Liver (tissue), 9 donors: Measurements from ENCODE around the gene PAMR1. TPM values are rescaled to one million over a fixed set of nuclear protein-coding genes. Genes with fewer than 3 reads are reported as not detected.

Experiments used
- DNase-seq: peaks from one replicate; pipeline ENCODE4 v3.0.0-alpha.2; 2017; ENCODE audit warnings: low spot score
- H3K27ac ChIP-seq, 2 donors: one replicate each; pipeline ENCODE4 v1.7.0; 2013; ENCODE audit warnings: inconsistent platforms in 2 of 2, low read length in 2 of 2, control low read depth in 1 of 2, low read depth in 1 of 2, mild to moderate bottlenecking in 1 of 2
- H3K27me3 ChIP-seq, 4 donors: one replicate each; pipeline versions ENCODE4 v1.6.1 to v1.7.0; 2013; ENCODE audit warnings: low read length in 3 of 4, inconsistent platforms in 1 of 4, mild to moderate bottlenecking in 1 of 4, moderate library complexity in 1 of 4; ENCODE audit not compliant: control insufficient read depth in 4 of 4, insufficient read depth in 4 of 4
- H3K36me3 ChIP-seq, 4 donors: one replicate each; pipeline versions ENCODE4 v1.6.1 to v1.7.0; 2013; ENCODE audit warnings: low read length in 3 of 4, mild to moderate bottlenecking in 3 of 4, low read depth in 1 of 4, moderate library complexity in 1 of 4; ENCODE audit not compliant: control insufficient read depth in 4 of 4, insufficient read depth in 3 of 4
- H3K4me1 ChIP-seq, 4 donors: one replicate each; pipeline versions ENCODE4 v1.6.1 to v1.7.0; 2013; ENCODE audit warnings: low read length in 3 of 4, mild to moderate bottlenecking in 3 of 4, moderate library complexity in 1 of 4; ENCODE audit not compliant: control insufficient read depth in 4 of 4, insufficient read depth in 4 of 4
- H3K4me3 ChIP-seq, 3 donors: one replicate each; pipeline versions ENCODE4 v1.6.1 to v1.7.0; 2013; ENCODE audit warnings: low read length in 3 of 3, control low read depth in 1 of 3, low read depth in 1 of 3, mild to moderate bottlenecking in 1 of 3
- H3K9ac ChIP-seq, 2 donors: one replicate each; pipeline ENCODE4 v1.7.0; 2013; ENCODE audit warnings: low read length in 2 of 2, mild to moderate bottlenecking in 2 of 2, moderate library complexity in 2 of 2, control low read depth in 1 of 2, low read depth in 1 of 2
- H3K9me3 ChIP-seq, 4 donors: one replicate each; pipeline versions ENCODE4 v1.6.1 to v1.7.0; 2013; ENCODE audit warnings: low read length in 3 of 4; ENCODE audit not compliant: control insufficient read depth in 4 of 4
- ATF3 ChIP-seq: IDR thresholded peaks from 2 replicates; pipeline ENCODE4 v1.6.1; 2016; ENCODE audit warnings: antibody characterized with exemption
- EGR1 ChIP-seq, 2 donors: IDR thresholded peaks; 2 replicates each; pipeline ENCODE4 v1.6.1; 2016 to 2018; ENCODE audit warnings: antibody characterized with exemption in 2 of 2, low read depth in 2 of 2
- FOXA1 ChIP-seq: IDR thresholded peaks from 2 replicates; pipeline ENCODE4 v1.6.1; 2016; ENCODE audit warnings: antibody characterized with exemption
- FOXA2 ChIP-seq: IDR thresholded peaks from 2 replicates; pipeline ENCODE4 v1.6.1; 2016; ENCODE audit warnings: antibody characterized with exemption
- GABPA ChIP-seq, 2 donors: IDR thresholded peaks in 1 of 2; conservative IDR thresholded peaks in 1 of 2; 2 replicates each; pipeline ENCODE4 v1.6.1; 2016; ENCODE audit warnings: antibody characterized with exemption in 2 of 2, mild to moderate bottlenecking in 1 of 2, moderate library complexity in 1 of 2
- HNF4A ChIP-seq, 2 donors: conservative IDR thresholded peaks; 2 replicates each; pipeline ENCODE4 v1.6.1; 2016; ENCODE audit warnings: antibody characterized with exemption in 2 of 2, mild to moderate bottlenecking in 2 of 2
- JUND ChIP-seq, 2 donors: IDR thresholded peaks; 2 replicates each; pipeline ENCODE4 v1.6.1; 2016; ENCODE audit warnings: antibody characterized with exemption in 2 of 2
- REST ChIP-seq: IDR thresholded peaks from 2 replicates; pipeline ENCODE4 v1.6.1; 2016; ENCODE audit warnings: antibody characterized with exemption, mild to moderate bottlenecking
- TAF1 ChIP-seq: conservative IDR thresholded peaks from 2 replicates; pipeline ENCODE4 v1.6.1; 2016; ENCODE audit warnings: antibody characterized with exemption, mild to moderate bottlenecking
- YY1 ChIP-seq: IDR thresholded peaks from 2 replicates; pipeline ENCODE4 v1.6.1; 2016; ENCODE audit warnings: antibody characterized with exemption, mild to moderate bottlenecking
- ZBTB33 ChIP-seq: IDR thresholded peaks from 2 replicates; pipeline ENCODE4 v1.6.1; 2016; ENCODE audit warnings: antibody characterized with exemption
- WGBS: extraction: QIAGEN DNeasy Blood & Tissue Kit; methylation state at CpG from one replicate; pipeline ENCODE4 v1.1.7; 2013; 5-methylcytosine and 5-hydroxymethylcytosine counted together
- polyA plus RNA-seq, 2 donors: library from polyadenylated mRNA; stranded (reverse) in 1 of 2; unstranded in 1 of 2; fragments of 200-250 nt in 1 of 2; fragments of >200 nt in 1 of 2; fragmentation: Nextera tagmentation in 1 of 2; extraction: Ambion mirVana in 1 of 2; gene quantifications; one replicate each; pipeline versions ENCODE4 v1.2.1 to v1.2.3, GENCODE V29; 2013 to 2015
- total RNA-seq, 2 donors: library from RNA; depleted of rRNA; stranded (reverse); fragments of >200 nt; gene quantifications; one replicate each; pipeline ENCODE4 v1.2.3, GENCODE V29; 2014
- donor health status: healthy.
- donor health status: healthy.
- donor health status: healthy.
- donor health status: healthy.
- donor health status: healthy.

The PAMR1 gene
- total and polyA plus RNA-seq, 4 donors = 2.0 to 5.0 (median 2.8) TPM

DNA sequence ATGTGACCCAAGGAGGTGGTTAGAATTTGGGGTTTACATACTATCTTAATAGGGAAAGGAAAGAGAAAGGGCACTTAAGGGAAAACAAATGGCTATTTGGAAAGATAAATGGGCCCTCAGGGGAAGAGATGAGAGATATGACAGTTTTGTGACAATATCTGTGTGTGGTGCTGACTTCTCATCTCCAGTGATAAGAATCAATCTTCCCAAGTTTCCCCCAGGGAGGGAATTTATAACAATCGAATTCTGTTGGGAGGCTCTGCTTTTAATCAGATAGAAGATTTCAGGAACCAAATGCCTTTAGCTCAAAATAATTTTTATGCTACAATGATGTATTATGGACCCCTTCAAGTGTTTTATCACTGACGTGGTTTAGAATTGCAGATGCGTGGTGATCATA lies 46.3 kb upstream of the PAMR1 start (continued):
- TF ChIP-seq REST = no peak

- TF ChIP-seq FOXA2 (no peak), FOXA1 (no peak), HNF4A (conservative IDR thresholded peaks at IDR 0.05) (no peak), ATF3 (no peak), EGR1 (IDR thresholded peaks at IDR 0.05; ENCODE audit: low read depth in 2 of 2) (no peak), GABPA (IDR thresholded peaks at IDR 0.05 in 1 of 2, conservative IDR thresholded peaks at IDR 0.05 in 1 of 2) (no peak), ZBTB33 (no peak), JUND (IDR thresholded peaks at IDR 0.05) (no peak), TAF1 (no peak)
- no peaks in the 10 kb centered on the region for H3K9me3 ChIP-seq
- H3K27ac ChIP-seq = no peak overlapping the region
- peaks cover 0 to 9% (median 0%) of the 10 kb centered on the region in 4 donors for H3K27me3 ChIP-seq
- no peaks in the 10 kb centered on the region for H3K4me1 ChIP-seq
- H3K4me3 ChIP-seq = no peak overlapping the region
- WGBS = 33% methylated on average over 1 of the region's 1 CpG
- no peak overlapping the region for H3K9ac ChIP-seq
- no peaks in the 10 kb centered on the region for H3K36me3 ChIP-seq
- no peak for DNase-seq
Observed at GRCh38 chr11:35567737-35568465, 42.5 kb upstream of the PAMR1 start.

- H3K27ac ChIP-seq = no peak overlapping the region
- no peak for TF ChIP-seq YY1
- H3K4me1 ChIP-seq = no peaks in the 10 kb centered on the region
- WGBS = 74% methylated on average over 3 of the region's 3 CpGs
- no peak overlapping the region for H3K9ac ChIP-seq
- H3K36me3 ChIP-seq = no peaks in the 10 kb centered on the region
- H3K9me3 ChIP-seq = no peaks in the 10 kb centered on the region
- peaks cover 0 to 9% (median 0%) of the 10 kb centered on the region in 4 donors for H3K27me3 ChIP-seq
- no peak for DNase-seq
- no peak overlapping the region for H3K4me3 ChIP-seq
Observed at GRCh38 chr11:35566885-35567284, 41.5 kb upstream of the PAMR1 start.
